Measurements from ENCODE around the gene TLE1. TPM values are rescaled to one million over a fixed set of nuclear protein-coding genes. Genes with fewer than 3 reads are reported as not detected.

The TLE1 gene
- total RNA-seq, 1 donor from 2014 or later: 124 TPM

DNA sequence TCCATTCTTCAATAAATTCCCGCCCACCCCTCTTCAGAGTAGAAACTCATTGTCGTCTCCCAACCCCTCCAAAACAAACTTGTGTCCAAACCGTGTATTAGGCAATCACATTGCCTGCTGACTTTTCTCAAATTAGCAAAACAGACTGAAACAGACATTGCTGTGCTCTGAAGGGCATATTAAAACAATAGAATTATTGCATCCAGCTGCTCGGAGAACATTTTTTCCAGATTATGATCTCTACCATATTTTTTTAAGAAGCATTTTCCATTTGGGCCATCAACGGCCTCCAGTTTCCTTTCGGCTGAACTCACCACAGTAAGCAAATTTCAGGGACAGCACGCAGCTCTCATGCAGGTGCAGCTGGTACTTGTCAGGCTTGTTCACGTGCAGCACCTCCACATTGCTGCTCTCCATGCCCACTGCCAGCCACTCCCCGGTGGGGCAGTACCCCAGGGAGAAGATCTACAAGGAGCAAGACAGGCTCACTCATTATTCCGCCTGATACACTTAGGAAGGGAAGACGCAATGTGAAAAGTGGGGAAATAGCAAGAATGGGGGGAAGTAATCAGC lies 104.1 kb downstream of the TLE1 start:
- no peak overlapping the region for H3K4me3 ChIP-seq (ENCODE audit: low read depth, low read length)
- DNase-seq (ENCODE audit: low read depth): no peak
- TF ChIP-seq, protein P1, sequence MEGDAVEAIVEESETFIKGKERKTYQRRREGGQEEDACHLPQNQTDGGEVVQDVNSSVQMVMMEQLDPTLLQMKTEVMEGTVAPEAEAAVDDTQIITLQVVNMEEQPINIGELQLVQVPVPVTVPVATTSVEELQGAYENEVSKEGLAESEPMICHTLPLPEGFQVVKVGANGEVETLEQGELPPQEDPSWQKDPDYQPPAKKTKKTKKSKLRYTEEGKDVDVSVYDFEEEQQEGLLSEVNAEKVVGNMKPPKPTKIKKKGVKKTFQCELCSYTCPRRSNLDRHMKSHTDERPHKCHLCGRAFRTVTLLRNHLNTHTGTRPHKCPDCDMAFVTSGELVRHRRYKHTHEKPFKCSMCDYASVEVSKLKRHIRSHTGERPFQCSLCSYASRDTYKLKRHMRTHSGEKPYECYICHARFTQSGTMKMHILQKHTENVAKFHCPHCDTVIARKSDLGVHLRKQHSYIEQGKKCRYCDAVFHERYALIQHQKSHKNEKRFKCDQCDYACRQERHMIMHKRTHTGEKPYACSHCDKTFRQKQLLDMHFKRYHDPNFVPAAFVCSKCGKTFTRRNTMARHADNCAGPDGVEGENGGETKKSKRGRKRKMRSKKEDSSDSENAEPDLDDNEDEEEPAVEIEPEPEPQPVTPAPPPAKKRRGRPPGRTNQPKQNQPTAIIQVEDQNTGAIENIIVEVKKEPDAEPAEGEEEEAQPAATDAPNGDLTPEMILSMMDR (conservative IDR thresholded peaks at IDR 0.05; ENCODE audit: low read depth, low read length): no peak

DNA sequence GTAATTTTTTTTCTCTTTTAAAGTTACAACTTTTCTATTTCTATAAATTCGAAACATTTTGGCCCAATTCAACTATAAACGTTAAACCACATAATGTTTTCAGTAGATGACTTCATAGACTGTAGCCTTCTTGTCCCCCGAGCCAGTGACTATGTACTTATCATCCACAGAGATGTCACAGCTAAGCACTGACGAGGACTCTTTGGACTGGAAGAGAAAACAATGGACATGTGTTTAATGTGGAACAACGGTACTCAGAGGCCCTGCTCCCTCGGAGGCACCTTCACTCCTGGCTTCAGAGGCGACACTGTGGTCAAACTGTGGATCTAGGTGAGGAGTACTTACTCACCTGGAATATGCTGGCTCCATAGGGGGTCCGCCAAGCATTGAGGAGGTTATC lies 105.2 kb downstream of the TLE1 start:
- no peak for DNase-seq (ENCODE audit: low read depth)
- TF ChIP-seq, protein P1 (conservative IDR thresholded peaks at IDR 0.05; ENCODE audit: low read depth, low read length): no peak
- no peak overlapping the region for H3K4me3 ChIP-seq (ENCODE audit: low read depth, low read length)

DNA sequence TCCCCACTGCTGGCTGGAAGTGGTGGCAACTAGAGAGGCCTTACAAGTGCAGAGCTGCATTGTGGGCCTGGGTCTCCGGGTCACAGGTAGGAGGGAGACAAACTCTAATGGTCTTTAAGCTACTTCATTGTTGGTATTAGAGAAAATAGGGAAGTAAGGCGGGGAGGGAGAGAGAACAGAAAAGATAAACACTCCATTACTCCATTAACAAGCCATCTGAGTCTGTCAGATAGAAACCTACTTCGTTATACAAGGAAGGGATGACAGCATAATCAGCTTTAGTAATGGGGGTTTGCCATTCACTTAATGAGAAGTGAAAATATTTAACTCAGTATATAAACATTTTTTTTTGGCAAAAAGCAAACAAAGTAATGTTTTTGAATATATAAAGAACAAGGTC lies 107.4 kb downstream of the TLE1 start:
- no peak for DNase-seq (ENCODE audit: low read depth)
- no peak overlapping the region for H3K4me3 ChIP-seq (ENCODE audit: low read depth, low read length)
- TF ChIP-seq, protein P1 (conservative IDR thresholded peaks at IDR 0.05; ENCODE audit: low read depth, low read length): no peak

DNA sequence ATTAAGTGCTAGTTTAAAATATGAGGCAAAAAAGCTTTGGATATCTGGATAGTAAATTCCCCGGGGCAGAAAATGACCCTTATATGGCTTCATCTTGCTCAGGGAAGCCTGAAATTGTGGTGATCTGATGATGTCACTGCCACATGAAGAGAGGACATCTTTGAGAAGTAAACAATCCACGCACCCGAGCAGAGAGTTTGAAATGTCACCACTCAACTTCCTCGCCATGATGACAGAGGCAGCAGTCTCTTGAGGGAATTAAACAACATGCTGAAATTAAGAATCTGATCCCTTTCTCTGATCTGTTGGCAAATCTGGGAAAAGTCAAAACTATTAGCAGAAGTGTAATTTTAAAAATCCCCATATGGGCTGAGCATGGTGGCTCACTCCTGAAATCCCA lies 110.0 kb downstream of the TLE1 start:
- DNase-seq (ENCODE audit: low read depth): no peak
- TF ChIP-seq, protein P1 (conservative IDR thresholded peaks at IDR 0.05; ENCODE audit: low read depth, low read length): no peak
- no peak overlapping the region for H3K4me3 ChIP-seq (ENCODE audit: low read depth, low read length)

DNA sequence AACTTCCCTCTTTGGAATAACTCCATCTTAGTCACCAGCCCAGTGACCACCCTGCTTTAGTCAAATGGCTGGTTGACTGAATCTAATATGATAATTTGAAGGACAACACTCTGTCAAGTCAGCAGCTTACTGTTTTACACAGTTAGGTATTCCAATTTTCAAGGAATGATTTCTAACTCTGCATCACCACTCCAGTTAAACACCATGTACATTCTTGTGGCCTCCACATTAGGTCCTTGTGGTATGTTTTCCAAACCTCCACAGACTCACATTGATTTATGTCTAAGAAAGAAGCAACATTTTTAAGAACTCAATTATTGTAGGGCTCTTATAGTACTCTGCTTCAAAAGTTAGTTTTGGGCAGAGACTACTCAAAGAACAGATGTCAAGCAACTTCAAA lies 110.7 kb downstream of the TLE1 start:
- H3K4me3 ChIP-seq (ENCODE audit: low read depth, low read length): no peak overlapping the region
- DNase-seq (ENCODE audit: low read depth): no peak
- TF ChIP-seq, protein P1 (conservative IDR thresholded peaks at IDR 0.05; ENCODE audit: low read depth, low read length): no peak

DNA sequence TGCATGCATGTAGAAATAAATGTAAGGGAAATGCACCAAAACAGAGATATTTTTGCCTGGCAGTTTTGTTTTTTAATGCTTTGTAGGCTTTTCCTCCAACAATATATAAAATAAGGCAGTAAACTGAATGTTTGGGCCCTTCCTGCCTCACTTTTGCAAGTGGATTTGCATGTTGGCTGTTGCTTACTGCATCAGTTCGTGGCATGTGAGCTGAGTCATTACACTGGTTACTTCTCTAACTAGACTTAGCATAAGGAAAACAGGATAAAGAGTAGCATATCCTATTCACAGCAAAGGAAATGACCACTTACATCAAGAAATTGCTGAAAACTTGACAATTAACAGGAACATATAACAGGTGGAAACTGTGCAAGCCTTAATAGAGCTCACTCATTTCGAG lies 113.4 kb downstream of the TLE1 start:
- no peak overlapping the region for H3K4me3 ChIP-seq (ENCODE audit: low read depth, low read length)
- TF ChIP-seq, protein P1 (conservative IDR thresholded peaks at IDR 0.05; ENCODE audit: low read depth, low read length): no peak
- no peak for DNase-seq (ENCODE audit: low read depth)

DNA sequence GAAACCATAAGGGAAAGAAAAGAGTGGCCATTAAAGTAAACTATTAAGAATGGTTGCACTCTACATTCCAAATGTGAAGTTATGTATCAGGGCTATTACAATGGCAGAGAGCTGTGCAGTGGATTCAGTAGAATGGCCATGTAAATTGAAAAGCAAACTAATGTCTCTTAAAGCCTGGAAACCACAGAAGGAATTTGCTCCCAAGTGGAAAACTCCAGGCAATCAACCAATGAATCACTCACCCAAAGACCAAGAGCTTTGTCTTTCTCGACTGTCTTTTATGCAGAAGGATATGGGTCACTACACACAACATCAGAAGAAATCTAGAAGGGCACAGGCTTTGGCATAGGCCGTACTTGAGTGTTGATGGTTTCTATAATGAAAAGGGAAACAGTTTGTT lies 114.9 kb downstream of the TLE1 start:
- no peak overlapping the region for H3K4me3 ChIP-seq (ENCODE audit: low read depth, low read length)
- DNase-seq (ENCODE audit: low read depth): peak; percentile 91
- TF ChIP-seq, protein P1 (conservative IDR thresholded peaks at IDR 0.05; ENCODE audit: low read depth, low read length): no peak
